Keratinocyte (primary cell): Measurements from ENCODE around the gene CACNG5.

ENCODE experiments used
- EZH2 ChIP-seq: IDR thresholded peaks from one replicate; pipeline ENCODE4 v1.6.1; 2012; ENCODE audit warnings: inconsistent platforms, mild to moderate bottlenecking, low read length, moderate library complexity
- TF ChIP-seq, protein P1 (sequence below), 3 experiments: IDR thresholded peaks in 1 of 3; conservative IDR thresholded peaks in 1 of 3; optimal IDR thresholded peaks in 1 of 3; 2 replicates in 2 of 3; 3 replicates in 1 of 3; pipeline versions ENCODE3 to v1.5.1; 2011; ENCODE audit warnings: low read length in 3 of 3, mild to moderate bottlenecking in 3 of 3, moderate library complexity in 2 of 3, control low read depth in 1 of 3, inconsistent platforms in 1 of 3; ENCODE audit not compliant: insufficient read depth in 2 of 3; ENCODE audit errors: extremely low read depth in 1 of 3

DNA sequence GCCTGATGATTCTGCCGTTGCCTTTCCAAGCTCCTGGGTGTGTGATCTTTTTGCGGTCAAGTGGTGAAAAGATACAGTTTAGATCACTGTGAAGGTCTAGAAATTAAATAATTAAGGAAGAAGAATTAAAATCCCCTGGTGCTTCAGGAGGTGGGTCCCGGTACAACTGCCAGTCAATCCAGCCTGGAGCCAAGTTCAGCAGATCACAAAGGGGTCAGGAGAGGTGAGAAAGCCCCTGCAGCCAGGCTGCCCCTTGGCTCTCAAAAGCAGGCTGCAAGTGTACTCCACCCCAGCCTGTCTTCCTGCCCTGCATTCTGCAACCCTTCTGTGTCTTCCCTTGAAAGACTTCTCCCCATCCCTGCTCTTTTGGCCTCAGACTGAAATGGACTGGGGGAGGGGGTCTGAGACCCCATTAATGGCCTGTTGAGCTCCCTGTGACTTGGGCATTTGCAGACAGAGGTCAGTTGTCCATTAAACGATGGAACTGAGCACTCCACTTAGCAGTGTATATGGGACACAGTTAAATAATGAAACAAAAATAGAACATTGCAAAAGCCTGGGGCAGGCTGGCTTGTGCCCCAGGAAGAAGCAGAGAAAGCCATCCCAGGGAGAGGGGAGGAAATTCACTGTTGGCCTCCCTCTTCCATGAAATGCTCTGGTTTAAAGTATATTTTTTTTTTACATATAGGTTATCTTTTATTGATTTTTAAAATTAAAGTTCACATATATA is 15.1 kb downstream of the CACNG5 start:
- TF ChIP-seq, protein P1, sequence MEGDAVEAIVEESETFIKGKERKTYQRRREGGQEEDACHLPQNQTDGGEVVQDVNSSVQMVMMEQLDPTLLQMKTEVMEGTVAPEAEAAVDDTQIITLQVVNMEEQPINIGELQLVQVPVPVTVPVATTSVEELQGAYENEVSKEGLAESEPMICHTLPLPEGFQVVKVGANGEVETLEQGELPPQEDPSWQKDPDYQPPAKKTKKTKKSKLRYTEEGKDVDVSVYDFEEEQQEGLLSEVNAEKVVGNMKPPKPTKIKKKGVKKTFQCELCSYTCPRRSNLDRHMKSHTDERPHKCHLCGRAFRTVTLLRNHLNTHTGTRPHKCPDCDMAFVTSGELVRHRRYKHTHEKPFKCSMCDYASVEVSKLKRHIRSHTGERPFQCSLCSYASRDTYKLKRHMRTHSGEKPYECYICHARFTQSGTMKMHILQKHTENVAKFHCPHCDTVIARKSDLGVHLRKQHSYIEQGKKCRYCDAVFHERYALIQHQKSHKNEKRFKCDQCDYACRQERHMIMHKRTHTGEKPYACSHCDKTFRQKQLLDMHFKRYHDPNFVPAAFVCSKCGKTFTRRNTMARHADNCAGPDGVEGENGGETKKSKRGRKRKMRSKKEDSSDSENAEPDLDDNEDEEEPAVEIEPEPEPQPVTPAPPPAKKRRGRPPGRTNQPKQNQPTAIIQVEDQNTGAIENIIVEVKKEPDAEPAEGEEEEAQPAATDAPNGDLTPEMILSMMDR (optimal IDR thresholded peaks at IDR 0.05 in 1 of 3, IDR thresholded peaks at IDR 0.05 in 1 of 3, conservative IDR thresholded peaks at IDR 0.05 in 1 of 3; ENCODE audit: extremely low read depth in 1 of 3, insufficient read depth in 2 of 3, low read length in 3 of 3) = no peak
- TF ChIP-seq EZH2 = no peak
